Activated naive CD4-positive, alpha-beta T cell treated with anti-CD3 and anti-CD28 coated beads, Interleukin-2, amount 10 ng/mL, durations not matched to agents 7 days and 5 days (primary cell): ENCODE results near the gene SERPINA4.

Experiments used
- CTCF ChIA-PET: fragments of 350-600 bp; sonication (Branson Sonifier 250); formaldehyde crosslinking; loops from one replicate; lab custom pipeline; 2021; ENCODE audit warnings: antibody characterized with exemption; lab: Charles Lee
- DNase-seq: peaks from one replicate; pipeline ENCODE4 v3.0.0-alpha.2; 2020
- H3K27ac Mint-ChIP-seq: one replicate; pipeline ENCODE4 v1.8.0; 2021; ENCODE audit warnings: mild to moderate bottlenecking, moderate library complexity, mixed read lengths
- H3K27me3 Mint-ChIP-seq: one replicate; pipeline ENCODE4 v1.8.0; 2021; ENCODE audit warnings: mild to moderate bottlenecking, mixed read lengths
- H3K36me3 Mint-ChIP-seq: one replicate; pipeline ENCODE4 v1.8.0; 2021; ENCODE audit warnings: mixed read lengths
- H3K4me1 Mint-ChIP-seq: one replicate; pipeline ENCODE4 v1.8.0; 2021; ENCODE audit warnings: mixed read lengths
- H3K4me3 Mint-ChIP-seq: one replicate; pipeline ENCODE4 v1.8.0; 2021; ENCODE audit warnings: mild to moderate bottlenecking, moderate library complexity, mixed read lengths
- H3K9me3 Mint-ChIP-seq: one replicate; pipeline ENCODE4 v1.8.0; 2021; ENCODE audit warnings: mixed read lengths

The SERPINA4 gene

DNA sequence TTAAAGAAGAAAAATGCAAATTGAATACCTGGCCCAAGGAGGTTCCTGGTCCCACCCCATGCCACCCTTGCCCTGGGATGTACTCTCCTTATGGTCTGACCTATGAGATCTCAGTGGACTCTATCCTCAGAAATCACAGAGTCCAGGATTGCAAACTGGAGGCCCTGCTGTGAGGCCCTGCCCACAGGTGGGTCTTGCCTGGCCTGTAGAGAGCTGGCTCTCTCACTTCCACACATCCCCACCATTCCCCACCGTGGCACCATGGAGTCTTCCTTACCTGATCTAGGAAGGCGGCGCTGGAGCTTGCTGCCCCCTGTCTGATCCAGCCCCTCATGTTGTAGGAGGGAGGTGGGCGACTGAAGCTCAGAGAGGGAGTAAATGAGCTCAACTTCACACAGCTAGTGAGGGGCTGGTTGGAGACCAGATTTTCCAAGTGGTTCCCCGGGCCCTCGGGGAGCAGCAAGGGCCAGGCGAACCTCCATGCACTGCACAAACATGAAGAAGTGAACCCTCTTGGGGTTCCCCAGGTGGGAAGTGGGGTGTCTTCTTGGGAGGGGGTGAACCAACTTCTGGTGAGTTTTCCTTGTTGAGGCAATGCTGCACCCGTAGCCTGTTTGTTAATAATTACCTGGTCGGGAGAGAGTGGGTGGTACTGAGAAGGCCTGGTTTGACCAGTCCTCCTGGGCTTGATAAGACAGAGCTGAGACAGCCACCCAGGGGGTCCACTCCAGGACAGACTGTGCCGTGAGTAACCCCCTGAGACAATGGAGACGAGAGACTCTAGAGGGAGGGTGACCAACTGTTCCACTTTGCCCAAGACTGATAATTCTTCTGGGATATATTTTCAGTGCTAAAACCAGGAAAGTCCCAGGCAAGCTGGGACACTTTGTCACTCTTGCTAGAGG lies at the start of gene SERPINA4:
TSS of gene SERPINA4 (plus strand) at position 692 of the 905 bp plus-strand sequence. CDS start 2,041 bp downstream, outside the sequence.
- peaks cover 3% of the 10 kb centered on the region for H3K9me3 Mint-ChIP-seq
- H3K27ac Mint-ChIP-seq: no peak within 1 kb of the TSS
- peaks cover 5% of the 10 kb centered on the region for H3K27me3 Mint-ChIP-seq
- DNase-seq: no peak
- H3K4me1 Mint-ChIP-seq: no peaks in the 10 kb centered on the region
- H3K4me3 Mint-ChIP-seq: no peak within 1 kb of the TSS
- H3K36me3 Mint-ChIP-seq: no peaks in the 10 kb centered on the region
- CTCF ChIA-PET: interaction anchor here (1.5 kb wide), 1 partner anchor 12 kb away, joined by 3 read pairs; no protein-coding TSS in a partner anchor

DNA sequence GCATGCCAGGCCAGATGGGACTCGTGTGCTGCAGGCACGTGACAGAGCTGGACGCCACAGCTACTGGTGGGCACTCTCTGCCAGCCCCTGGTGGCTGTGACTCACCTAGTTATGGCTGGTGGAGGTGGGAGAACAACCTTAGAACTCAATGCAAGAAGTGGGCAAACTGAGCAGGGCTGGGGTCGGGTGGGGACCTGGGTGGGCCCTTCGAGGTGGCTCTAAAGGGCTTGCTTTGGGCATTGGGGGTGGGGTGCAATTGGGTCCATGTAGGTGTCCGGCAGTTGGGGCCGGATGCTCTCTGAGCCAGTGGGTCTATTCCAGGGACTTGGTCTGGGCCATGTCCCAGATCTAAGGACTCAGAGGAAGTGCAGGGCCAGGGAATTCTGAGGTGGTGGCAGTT lies 46.9 kb upstream of the SERPINA4 start:
- no peak overlapping the region for H3K4me3 Mint-ChIP-seq
- H3K27ac Mint-ChIP-seq: no peak overlapping the region
- H3K9me3 Mint-ChIP-seq: peaks cover 5% of the 10 kb centered on the region
- H3K4me1 Mint-ChIP-seq: no peaks in the 10 kb centered on the region
- CTCF ChIA-PET: no interaction called here
- H3K36me3 Mint-ChIP-seq: no peaks in the 10 kb centered on the region
- H3K27me3 Mint-ChIP-seq: peaks cover 2% of the 10 kb centered on the region
- DNase-seq: no peak

- Mint-ChIP-seq H3K27me3 (no peaks in the 10 kb centered on the region), H3K4me3 (no peak overlapping the region), H3K9me3 (peaks cover 6% of the 10 kb centered on the region), H3K36me3 (no peaks in the 10 kb centered on the region), H3K4me1 (no peaks in the 10 kb centered on the region), H3K27ac (no peak overlapping the region)
- CTCF ChIA-PET: no interaction called here
- DNase-seq: no peak
Measured at GRCh38 chr14:94515426-94515825, 45.8 kb upstream of the SERPINA4 start.

DNA sequence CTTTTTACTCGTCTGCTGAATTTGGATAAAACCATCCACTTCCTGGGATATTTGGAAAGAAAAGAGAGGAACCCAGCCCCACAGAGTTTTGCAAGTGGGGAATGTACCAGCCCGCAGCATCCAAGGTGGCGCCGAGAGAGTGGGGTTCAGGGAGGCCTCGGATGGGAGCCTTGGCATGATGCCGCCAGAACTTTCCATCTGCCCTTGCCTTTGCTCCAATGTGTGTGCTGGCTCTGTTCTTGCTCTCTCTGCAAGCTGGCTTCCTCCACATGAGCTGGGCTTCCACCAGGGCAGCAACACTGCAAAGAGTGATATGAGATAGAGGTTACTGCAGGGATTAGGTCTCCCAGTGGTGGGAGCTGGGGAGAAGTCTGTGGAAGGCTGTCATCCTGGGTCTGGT lies 45.4 kb upstream of the SERPINA4 start:
- CTCF ChIA-PET: no interaction called here
- H3K27me3 Mint-ChIP-seq: no peaks in the 10 kb centered on the region
- H3K9me3 Mint-ChIP-seq: peaks cover 6% of the 10 kb centered on the region
- H3K27ac Mint-ChIP-seq: no peak overlapping the region
- H3K4me3 Mint-ChIP-seq: no peak overlapping the region
- no peak for DNase-seq
- no peaks in the 10 kb centered on the region for H3K36me3 Mint-ChIP-seq
- H3K4me1 Mint-ChIP-seq: no peaks in the 10 kb centered on the region

GRCh38 chr14:94517248-94517640 lies 44.0 kb upstream of the SERPINA4 start:
- Mint-ChIP-seq H3K4me3 (no peak overlapping the region), H3K36me3 (no peaks in the 10 kb centered on the region), H3K27ac (no peak overlapping the region), H3K27me3 (no peaks in the 10 kb centered on the region), H3K4me1 (no peaks in the 10 kb centered on the region), H3K9me3 (peaks cover 6% of the 10 kb centered on the region)
- CTCF ChIA-PET: no interaction called here
- DNase-seq: no peak

- no peaks in the 10 kb centered on the region for H3K36me3 Mint-ChIP-seq
- no peaks in the 10 kb centered on the region for H3K4me1 Mint-ChIP-seq
- peaks cover 6% of the 10 kb centered on the region for H3K9me3 Mint-ChIP-seq
- no peak overlapping the region for H3K27ac Mint-ChIP-seq
- H3K4me3 Mint-ChIP-seq: no peak overlapping the region
- DNase-seq: no peak
- CTCF ChIA-PET: no interaction called here
- no peaks in the 10 kb centered on the region for H3K27me3 Mint-ChIP-seq
Measured at GRCh38 chr14:94517641-94518257, 43.5 kb upstream of the SERPINA4 start.

DNA sequence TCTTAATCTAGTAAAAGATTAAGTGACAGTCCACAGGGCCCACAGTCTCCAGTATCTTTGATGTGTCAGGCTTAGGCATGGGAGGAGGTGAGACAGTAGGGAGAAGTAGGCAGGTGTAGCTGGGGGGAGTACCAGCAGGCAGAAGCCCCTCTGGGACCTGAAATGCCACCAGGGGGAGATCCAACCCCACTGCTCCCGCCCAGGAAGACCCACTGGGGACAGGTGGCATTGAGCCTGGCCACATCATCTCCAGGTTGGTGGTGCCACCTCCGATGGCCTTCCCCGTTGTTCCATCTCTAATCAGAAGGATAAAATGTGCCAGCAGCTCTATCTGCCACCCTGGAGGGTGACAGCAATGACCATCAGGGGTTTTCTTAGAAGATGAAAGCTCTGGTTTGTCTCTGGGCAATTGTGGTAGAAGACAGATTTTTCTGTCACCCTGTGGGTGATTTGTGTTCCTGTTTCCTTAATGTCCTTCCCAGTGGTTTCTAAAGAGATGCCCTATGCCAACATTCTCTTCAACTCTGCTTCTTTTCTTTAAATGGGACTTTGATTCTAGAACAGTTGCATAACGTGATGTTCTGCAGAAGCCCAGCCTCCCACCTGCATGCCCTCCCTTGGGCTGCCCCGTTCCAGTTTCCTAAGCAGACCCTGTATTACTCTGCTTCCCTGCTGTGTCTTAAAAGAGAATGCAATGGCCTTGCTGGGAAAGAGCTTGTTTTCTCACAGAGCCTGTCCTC lies 39.7 kb upstream of the SERPINA4 start:
- peaks cover 6% of the 10 kb centered on the region for H3K9me3 Mint-ChIP-seq

DNA sequence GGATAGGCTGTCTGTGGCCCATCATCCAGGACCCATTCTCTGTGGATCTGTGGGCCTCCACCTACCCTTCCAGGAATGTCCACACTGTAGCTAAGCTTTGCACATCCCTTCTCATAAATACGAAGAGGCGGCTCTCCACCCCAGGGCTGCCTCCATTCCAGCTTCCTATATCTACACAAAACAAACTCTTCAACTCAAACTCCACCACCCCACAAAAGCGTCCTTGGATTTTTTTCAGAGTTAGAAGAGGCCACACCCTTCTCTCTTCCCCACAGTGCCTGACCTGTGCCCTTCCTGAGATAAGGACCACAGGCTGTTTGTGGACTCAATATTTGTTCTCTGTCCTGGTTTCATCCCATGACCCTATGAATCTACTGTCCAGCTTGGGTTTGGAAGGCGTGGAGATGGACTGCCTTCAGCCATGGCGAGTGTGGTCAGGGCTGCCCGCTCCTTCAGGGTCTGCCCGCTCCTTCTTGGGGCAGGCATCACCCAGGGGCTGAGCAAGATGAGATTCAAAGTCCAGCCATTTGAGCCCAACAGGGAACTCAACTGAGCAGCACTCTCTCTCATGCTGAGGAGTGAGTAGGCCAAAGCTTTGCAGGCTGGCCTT lies 39.0 kb upstream of the SERPINA4 start:
- Mint-ChIP-seq H3K4me1 (no peaks in the 10 kb centered on the region), H3K9me3 (peaks cover 6% of the 10 kb centered on the region), H3K27me3 (peaks cover 6% of the 10 kb centered on the region), H3K4me3 (no peak overlapping the region), H3K27ac (no peak overlapping the region), H3K36me3 (no peaks in the 10 kb centered on the region)
- no peak for DNase-seq
- CTCF ChIA-PET: interaction anchor here (0.8 kb wide), 1 partner anchor 27 kb away, joined by 3 read pairs; no protein-coding TSS in a partner anchor

More for the DNA sequence above, 39.7 kb upstream of the SERPINA4 start:
- Mint-ChIP-seq H3K27ac (no peak overlapping the region), H3K4me3 (no peak overlapping the region), H3K27me3 (peaks cover 6% of the 10 kb centered on the region), H3K36me3 (no peaks in the 10 kb centered on the region), H3K4me1 (no peaks in the 10 kb centered on the region)
- CTCF ChIA-PET: interaction anchor here (0.8 kb wide), 1 partner anchor 27 kb away, joined by 3 read pairs; no protein-coding TSS in a partner anchor
- DNase-seq: no peak

DNA sequence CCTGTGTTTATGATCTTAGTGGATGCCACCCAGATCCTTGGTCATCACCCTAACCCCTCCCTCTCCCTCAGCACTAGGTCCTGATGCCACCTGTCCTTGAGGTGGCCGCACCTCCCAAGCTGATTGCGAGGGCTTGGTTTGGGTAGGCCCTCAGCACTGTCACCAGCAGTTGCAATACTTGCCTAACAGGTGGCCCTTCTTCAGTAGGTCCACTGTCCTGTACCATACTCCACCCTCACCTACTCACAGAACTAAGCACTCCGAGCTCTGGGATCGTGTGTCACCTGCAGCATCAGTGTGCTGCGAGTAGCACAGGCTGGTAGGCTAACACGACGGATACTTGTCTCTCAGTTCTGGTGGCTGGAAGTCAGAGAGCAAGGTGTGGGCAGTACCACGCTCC lies 38.0 kb upstream of the SERPINA4 start:
- H3K4me3 Mint-ChIP-seq: no peak overlapping the region
- peaks cover 6% of the 10 kb centered on the region for H3K9me3 Mint-ChIP-seq
- no peak overlapping the region for H3K27ac Mint-ChIP-seq
- no peak for DNase-seq
- peaks cover 6% of the 10 kb centered on the region for H3K27me3 Mint-ChIP-seq
- no peaks in the 10 kb centered on the region for H3K36me3 Mint-ChIP-seq
- no peaks in the 10 kb centered on the region for H3K4me1 Mint-ChIP-seq
- CTCF ChIA-PET: interaction anchor here (0.8 kb wide), 1 partner anchor 16 kb away, joined by 4 read pairs; no protein-coding TSS in a partner anchor

DNA sequence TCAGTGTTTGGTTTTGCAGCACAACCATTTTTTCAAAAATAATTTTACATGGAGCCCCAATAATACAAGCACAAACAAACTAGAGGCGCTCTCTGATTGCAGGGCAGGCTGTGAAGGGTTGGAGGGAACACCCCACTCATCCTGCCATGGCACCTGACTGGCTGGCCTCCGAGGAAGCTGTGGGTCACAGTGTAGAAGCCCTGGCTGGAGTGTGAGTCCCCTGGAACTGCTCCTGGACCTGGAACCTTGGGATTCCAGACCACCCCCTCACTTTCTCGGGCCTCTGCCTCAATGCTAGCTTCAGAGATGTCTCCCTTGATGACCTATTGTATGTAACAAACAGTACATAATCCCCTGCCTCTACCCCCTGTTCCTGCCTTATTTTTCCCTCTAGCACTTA lies 37.1 kb upstream of the SERPINA4 start:
- Mint-ChIP-seq H3K27ac (no peak overlapping the region), H3K4me3 (no peak overlapping the region), H3K27me3 (peaks cover 6% of the 10 kb centered on the region), H3K36me3 (no peaks in the 10 kb centered on the region), H3K4me1 (no peaks in the 10 kb centered on the region), H3K9me3 (peaks cover 3% of the 10 kb centered on the region)
- CTCF ChIA-PET: interaction anchor here (0.8 kb wide), 1 partner anchor 17 kb away, joined by 4 read pairs; no protein-coding TSS in a partner anchor
- no peak for DNase-seq

- H3K4me3 Mint-ChIP-seq: no peak overlapping the region
- no peaks in the 10 kb centered on the region for H3K36me3 Mint-ChIP-seq
- no peaks in the 10 kb centered on the region for H3K27me3 Mint-ChIP-seq
- no peak for DNase-seq
- H3K4me1 Mint-ChIP-seq: peaks cover 2% of the 10 kb centered on the region
- H3K9me3 Mint-ChIP-seq: no peaks in the 10 kb centered on the region
- CTCF ChIA-PET: no interaction called here
- H3K27ac Mint-ChIP-seq: no peak overlapping the region
Measured at GRCh38 chr14:94531187-94531586, 30.1 kb upstream of the SERPINA4 start.

DNA sequence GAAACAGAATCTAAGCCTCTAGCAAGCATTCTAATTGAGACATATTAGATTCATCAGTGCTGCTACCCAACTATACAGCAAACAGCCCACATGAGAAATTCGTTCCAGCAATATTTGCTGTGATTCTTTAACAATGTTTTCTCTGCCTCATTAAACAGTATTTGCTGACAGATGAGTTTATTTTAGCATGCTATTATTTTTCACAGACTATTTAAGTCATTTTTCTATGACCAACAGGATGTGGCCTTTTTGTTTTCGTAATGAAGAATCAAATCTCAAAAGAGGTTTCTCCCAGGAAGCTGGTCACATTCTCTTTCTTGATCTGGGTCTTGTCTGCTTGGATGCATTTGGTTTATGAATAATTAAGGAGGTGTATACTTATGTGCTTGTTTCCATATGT lies 28.8 kb upstream of the SERPINA4 start:
- no peak overlapping the region for H3K27ac Mint-ChIP-seq
- no peak overlapping the region for H3K4me3 Mint-ChIP-seq
- H3K36me3 Mint-ChIP-seq: no peaks in the 10 kb centered on the region
- H3K27me3 Mint-ChIP-seq: no peaks in the 10 kb centered on the region
- no peaks in the 10 kb centered on the region for H3K9me3 Mint-ChIP-seq
- no peak for DNase-seq
- CTCF ChIA-PET: interaction anchor here (1.9 kb wide), 1 partner anchor 17 kb away, joined by 6 read pairs; no protein-coding TSS in a partner anchor
- peaks cover 2% of the 10 kb centered on the region for H3K4me1 Mint-ChIP-seq

DNA sequence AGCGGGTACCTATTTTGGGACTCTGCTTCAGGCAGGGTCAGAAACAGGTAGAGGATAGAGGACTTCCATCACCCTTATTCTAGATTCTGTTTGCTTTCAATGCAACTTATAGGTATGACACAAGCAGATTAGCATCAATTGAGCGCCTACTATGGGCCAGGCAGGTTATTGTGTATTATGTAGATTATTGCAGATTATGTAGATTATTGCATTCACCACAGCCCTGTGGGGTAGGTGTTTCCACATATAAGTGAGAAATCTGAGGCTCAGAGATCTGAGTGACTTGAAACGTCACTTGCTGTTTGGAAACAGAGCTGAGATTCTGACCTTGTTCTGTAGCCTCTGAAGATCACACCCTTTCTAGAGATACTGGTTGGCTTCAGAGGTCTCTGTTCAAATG lies 25.7 kb upstream of the SERPINA4 start:
- Mint-ChIP-seq H3K27ac (no peak overlapping the region), H3K27me3 (peaks cover 11% of the 10 kb centered on the region), H3K4me1 (peaks cover 2% of the 10 kb centered on the region), H3K4me3 (no peak overlapping the region), H3K36me3 (no peaks in the 10 kb centered on the region), H3K9me3 (no peaks in the 10 kb centered on the region)
- CTCF ChIA-PET: interaction anchor here (1.6 kb wide), 1 partner anchor 13 kb away, joined by 4 read pairs; no protein-coding TSS in a partner anchor
- DNase-seq: no peak
